Loucy (cell line): ENCODE data around the gene PAX1.

Source experiments
- H2AFZ ChIP-seq: fragments of 200-600 bp; sonication (generic); 2 replicates; pipeline ENCODE4 v1.6.0; 2016; ENCODE audit warnings: antibody characterized with exemption, mild to moderate bottlenecking, low read length, moderate library complexity
- H3F3A ChIP-seq: fragments of 200-600 bp; 2 replicates; pipeline ENCODE4 v1.6.0; 2016; ENCODE audit warnings: antibody characterized with exemption, low read depth, mild to moderate bottlenecking
- H3K27me3 ChIP-seq: fragments of 200-600 bp; sonication (generic); 2 replicates; pipeline ENCODE4 v1.6.1; 2014; ENCODE audit warnings: low read length, mild to moderate bottlenecking; ENCODE audit not compliant: insufficient read depth, poor library complexity, severe bottlenecking
- H3K36me3 ChIP-seq: fragments of 200-600 bp; sonication (generic); 2 replicates; pipeline ENCODE4 v1.6.1; 2016; ENCODE audit warnings: low read length; ENCODE audit not compliant: insufficient read depth
- H3K4me1 ChIP-seq: fragments of 200-600 bp; sonication (generic); 2 replicates; pipeline ENCODE4 v1.5.1; 2014; ENCODE audit warnings: low read length, mild to moderate bottlenecking; ENCODE audit not compliant: insufficient read depth, poor library complexity, severe bottlenecking
- H3K4me2 ChIP-seq: fragments of 200-600 bp; sonication (generic); 2 replicates; pipeline ENCODE4 v1.6.0; 2014; ENCODE audit warnings: antibody characterized with exemption, low read length, low read depth, mild to moderate bottlenecking; ENCODE audit not compliant: poor library complexity, severe bottlenecking
- H3K4me3 ChIP-seq: fragments of 200-600 bp; sonication (generic); 2 replicates; pipeline ENCODE4 v1.5.1; 2014; ENCODE audit warnings: low read length, mild to moderate bottlenecking, mixed read lengths; ENCODE audit not compliant: poor library complexity, severe bottlenecking
- H3K79me2 ChIP-seq: fragments of 200-600 bp; sonication (generic); 2 replicates; pipeline ENCODE4 v1.6.1; 2014; ENCODE audit warnings: low read length; ENCODE audit not compliant: insufficient read depth
- H3K9ac ChIP-seq: fragments of 200-600 bp; sonication (generic); 2 replicates; pipeline ENCODE4 v1.6.0; 2014; ENCODE audit warnings: mild to moderate bottlenecking, low read depth, low read length, moderate library complexity; ENCODE audit not compliant: poor library complexity, severe bottlenecking
- H3K9me2 ChIP-seq: fragments of 200-600 bp; sonication (generic); replicated peaks from 2 replicates; pipeline ENCODE4 v1.6.1; 2016; ENCODE audit warnings: low read depth, low read length, mixed read lengths
- H3K9me3 ChIP-seq: fragments of 200-600 bp; sonication (generic); 2 replicates; pipeline ENCODE4 v1.6.1; 2014; ENCODE audit warnings: mild to moderate bottlenecking, antibody characterized with exemption, low read length, low read depth; ENCODE audit not compliant: insufficient read depth
- H4K20me1 ChIP-seq: fragments of 200-600 bp; sonication (generic); 2 replicates; pipeline ENCODE4 v1.6.0; 2014; ENCODE audit warnings: antibody characterized with exemption, low read length, mild to moderate bottlenecking; ENCODE audit not compliant: insufficient read depth, poor library complexity, severe bottlenecking
- CTCF ChIP-seq: fragments of 200-600 bp; sonication (generic); conservative IDR thresholded peaks from 2 replicates; pipeline ENCODE4 v1.5.1; 2014; ENCODE audit warnings: mild to moderate bottlenecking, antibody characterized with exemption, low read length
- EZH2phosphoT487 ChIP-seq: fragments of 200-600 bp; IDR thresholded peaks from 2 replicates; pipeline ENCODE4 v1.6.1; 2018; ENCODE audit warnings: antibody characterized with exemption, mild to moderate bottlenecking, moderate library complexity, borderline replicate concordance

Gene PAX1

GRCh38 chr20:21707999-21708737 lies 2.7 kb downstream of the PAX1 start:
- H3K4me2 ChIP-seq, result no peak overlapping the region
- H4K20me1 ChIP-seq, result no peaks in the 10 kb centered on the region
- TF ChIP-seq CTCF (no peak), EZH2phosphoT487 (no peak)
- no peaks in the 10 kb centered on the region for H3F3A ChIP-seq
- H3K27me3 ChIP-seq, result no peaks in the 10 kb centered on the region
- no peak overlapping the region for H3K4me3 ChIP-seq
- H3K79me2 ChIP-seq, result no peaks in the 10 kb centered on the region
- H3K9ac ChIP-seq, result no peak overlapping the region
- H3K36me3 ChIP-seq, result no peaks in the 10 kb centered on the region
- H3K4me1 ChIP-seq, result no peaks in the 10 kb centered on the region
- no peaks in the 10 kb centered on the region for H3K9me3 ChIP-seq
- H2AFZ ChIP-seq, result no peak overlapping the region
- no peaks in the 10 kb centered on the region for H3K9me2 ChIP-seq

GRCh38 chr20:21708738-21709534 lies 3.5 kb downstream of the PAX1 start:
- no peak overlapping the region for H3K9ac ChIP-seq
- TF ChIP-seq EZH2phosphoT487 (no peak), CTCF (no peak)
- H3K27me3 ChIP-seq, result no peaks in the 10 kb centered on the region
- H3K4me1 ChIP-seq, result no peaks in the 10 kb centered on the region
- H3F3A ChIP-seq, result no peaks in the 10 kb centered on the region
- no peaks in the 10 kb centered on the region for H3K79me2 ChIP-seq
- no peaks in the 10 kb centered on the region for H3K9me2 ChIP-seq
- no peaks in the 10 kb centered on the region for H4K20me1 ChIP-seq
- H3K36me3 ChIP-seq, result no peaks in the 10 kb centered on the region
- no peak overlapping the region for H3K4me2 ChIP-seq
- no peaks in the 10 kb centered on the region for H3K9me3 ChIP-seq
- H2AFZ ChIP-seq, result no peak overlapping the region
- H3K4me3 ChIP-seq, result no peak overlapping the region

GRCh38 chr20:21709535-21709904 lies 4.1 kb downstream of the PAX1 start:
- no peaks in the 10 kb centered on the region for H3F3A ChIP-seq
- H4K20me1 ChIP-seq, result no peaks in the 10 kb centered on the region
- no peaks in the 10 kb centered on the region for H3K9me2 ChIP-seq
- H3K4me2 ChIP-seq, result no peak overlapping the region
- no peaks in the 10 kb centered on the region for H3K9me3 ChIP-seq
- H3K4me3 ChIP-seq, result no peak overlapping the region
- no peak overlapping the region for H2AFZ ChIP-seq
- H3K9ac ChIP-seq, result no peak overlapping the region
- no peaks in the 10 kb centered on the region for H3K4me1 ChIP-seq
- TF ChIP-seq EZH2phosphoT487 (no peak), CTCF (no peak)
- H3K27me3 ChIP-seq, result no peaks in the 10 kb centered on the region
- H3K79me2 ChIP-seq, result no peaks in the 10 kb centered on the region
- H3K36me3 ChIP-seq, result no peaks in the 10 kb centered on the region
